Panc1 (cell line): ENCODE measurements around the gene CDK17.

Experiments used
- POLR2AphosphoS5 ChIP-seq: IDR thresholded peaks from 2 replicates; pipeline ENCODE4 v1.6.1; 2012; ENCODE audit warnings: mild to moderate bottlenecking, low read depth, low read length, moderate library complexity
- SIN3A ChIP-seq: IDR thresholded peaks from 2 replicates; pipeline ENCODE4 v1.6.1; 2012; ENCODE audit warnings: low read depth, mild to moderate bottlenecking, low read length, moderate library complexity, borderline replicate concordance; ENCODE audit not compliant: insufficient read depth
- TF ChIP-seq, protein P1 (sequence below): fragments of 450-650 bp; IDR thresholded peaks from 2 replicates; pipeline ENCODE4 v1.5.1; 2017; ENCODE audit warnings: mild to moderate bottlenecking
- TF ChIP-seq, protein P2 (sequence below), 2 experiments: IDR thresholded peaks; 2 replicates each; pipeline ENCODE4 v1.6.1; 2011 to 2012; ENCODE audit warnings: low read depth in 2 of 2, control low read depth in 1 of 2, low read length in 1 of 2, mild to moderate bottlenecking in 1 of 2, moderate library complexity in 1 of 2; ENCODE audit not compliant: insufficient read depth in 1 of 2

DNA sequence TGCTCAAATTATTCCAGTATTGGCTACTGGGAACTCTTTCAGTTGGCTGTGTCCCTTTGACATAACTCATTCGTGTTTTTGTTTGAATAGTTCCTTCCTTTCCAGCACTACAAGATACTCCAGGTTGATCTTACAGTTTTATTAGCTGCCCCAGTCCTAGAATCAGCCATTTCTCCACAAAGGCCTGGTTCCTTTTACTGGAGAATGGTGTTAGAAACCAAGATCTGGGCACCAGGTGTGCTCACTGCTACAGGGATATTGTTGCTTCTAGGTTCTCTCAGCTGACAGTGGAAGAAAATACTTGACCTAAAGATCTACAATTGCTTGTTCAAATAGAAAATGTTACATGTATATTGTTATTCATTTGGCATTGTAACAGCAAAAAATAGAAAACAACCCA is 21.9 kb downstream of the CDK17 start:
- TF ChIP-seq, protein P1, sequence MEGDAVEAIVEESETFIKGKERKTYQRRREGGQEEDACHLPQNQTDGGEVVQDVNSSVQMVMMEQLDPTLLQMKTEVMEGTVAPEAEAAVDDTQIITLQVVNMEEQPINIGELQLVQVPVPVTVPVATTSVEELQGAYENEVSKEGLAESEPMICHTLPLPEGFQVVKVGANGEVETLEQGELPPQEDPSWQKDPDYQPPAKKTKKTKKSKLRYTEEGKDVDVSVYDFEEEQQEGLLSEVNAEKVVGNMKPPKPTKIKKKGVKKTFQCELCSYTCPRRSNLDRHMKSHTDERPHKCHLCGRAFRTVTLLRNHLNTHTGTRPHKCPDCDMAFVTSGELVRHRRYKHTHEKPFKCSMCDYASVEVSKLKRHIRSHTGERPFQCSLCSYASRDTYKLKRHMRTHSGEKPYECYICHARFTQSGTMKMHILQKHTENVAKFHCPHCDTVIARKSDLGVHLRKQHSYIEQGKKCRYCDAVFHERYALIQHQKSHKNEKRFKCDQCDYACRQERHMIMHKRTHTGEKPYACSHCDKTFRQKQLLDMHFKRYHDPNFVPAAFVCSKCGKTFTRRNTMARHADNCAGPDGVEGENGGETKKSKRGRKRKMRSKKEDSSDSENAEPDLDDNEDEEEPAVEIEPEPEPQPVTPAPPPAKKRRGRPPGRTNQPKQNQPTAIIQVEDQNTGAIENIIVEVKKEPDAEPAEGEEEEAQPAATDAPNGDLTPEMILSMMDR = no peak
- TF ChIP-seq POLR2AphosphoS5 (no peak), SIN3A (no peak)
- TF ChIP-seq, protein P2, sequence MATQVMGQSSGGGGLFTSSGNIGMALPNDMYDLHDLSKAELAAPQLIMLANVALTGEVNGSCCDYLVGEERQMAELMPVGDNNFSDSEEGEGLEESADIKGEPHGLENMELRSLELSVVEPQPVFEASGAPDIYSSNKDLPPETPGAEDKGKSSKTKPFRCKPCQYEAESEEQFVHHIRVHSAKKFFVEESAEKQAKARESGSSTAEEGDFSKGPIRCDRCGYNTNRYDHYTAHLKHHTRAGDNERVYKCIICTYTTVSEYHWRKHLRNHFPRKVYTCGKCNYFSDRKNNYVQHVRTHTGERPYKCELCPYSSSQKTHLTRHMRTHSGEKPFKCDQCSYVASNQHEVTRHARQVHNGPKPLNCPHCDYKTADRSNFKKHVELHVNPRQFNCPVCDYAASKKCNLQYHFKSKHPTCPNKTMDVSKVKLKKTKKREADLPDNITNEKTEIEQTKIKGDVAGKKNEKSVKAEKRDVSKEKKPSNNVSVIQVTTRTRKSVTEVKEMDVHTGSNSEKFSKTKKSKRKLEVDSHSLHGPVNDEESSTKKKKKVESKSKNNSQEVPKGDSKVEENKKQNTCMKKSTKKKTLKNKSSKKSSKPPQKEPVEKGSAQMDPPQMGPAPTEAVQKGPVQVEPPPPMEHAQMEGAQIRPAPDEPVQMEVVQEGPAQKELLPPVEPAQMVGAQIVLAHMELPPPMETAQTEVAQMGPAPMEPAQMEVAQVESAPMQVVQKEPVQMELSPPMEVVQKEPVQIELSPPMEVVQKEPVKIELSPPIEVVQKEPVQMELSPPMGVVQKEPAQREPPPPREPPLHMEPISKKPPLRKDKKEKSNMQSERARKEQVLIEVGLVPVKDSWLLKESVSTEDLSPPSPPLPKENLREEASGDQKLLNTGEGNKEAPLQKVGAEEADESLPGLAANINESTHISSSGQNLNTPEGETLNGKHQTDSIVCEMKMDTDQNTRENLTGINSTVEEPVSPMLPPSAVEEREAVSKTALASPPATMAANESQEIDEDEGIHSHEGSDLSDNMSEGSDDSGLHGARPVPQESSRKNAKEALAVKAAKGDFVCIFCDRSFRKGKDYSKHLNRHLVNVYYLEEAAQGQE (IDR thresholded peaks at IDR 0.05; ENCODE audit: insufficient read depth in 1 of 2, low read depth in 2 of 2, low read length in 1 of 2) = no peak
